SH-SY5Y (cell line): ENCODE measurements around the gene THSD7A.

Source experiments
- GATA2 ChIP-seq: IDR thresholded peaks from 2 replicates; pipeline ENCODE4 v1.6.1; 2011; ENCODE audit warnings: mild to moderate bottlenecking, low read depth, low read length
- GATA3 ChIP-seq: IDR thresholded peaks from 2 replicates; pipeline ENCODE4 v1.6.1; 2011; ENCODE audit warnings: low read depth, mild to moderate bottlenecking, low read length, moderate library complexity

- no peak for TF ChIP-seq GATA2
- no peak for TF ChIP-seq GATA3
Observed at GRCh38 chr7:11330208-11330607, 501.8 kb downstream of the THSD7A start.
